Immature natural killer cell (primary cell): ENCODE measurements around the gene NTNG1. TPM values are rescaled to one million over a fixed set of nuclear protein-coding genes. Genes with fewer than 3 reads are reported as not detected.
"Not testable (repeated sequence)": the region's sequence is repeated elsewhere in the genome, so short reads cannot be mapped to it uniquely, and the experiment has no call there.

Experiments used
- DNase-seq, 3 donors: peaks; one replicate each; pipeline ENCODE4 v3.0.0; 2022; ENCODE audit warnings: mixed read lengths in 1 of 3
- H3K27ac Mint-ChIP-seq, 6 donors: one replicate each; pipeline ENCODE4 v1.8.0; 2020; ENCODE audit warnings: mixed read lengths in 6 of 6, mild to moderate bottlenecking in 5 of 6, inconsistent platforms in 4 of 6, moderate library complexity in 3 of 6
- H3K27me3 Mint-ChIP-seq, 3 donors: one replicate each; pipeline ENCODE4 v1.8.0; 2020 to 2021; ENCODE audit warnings: low read depth in 3 of 3, mild to moderate bottlenecking in 3 of 3, mixed read lengths in 3 of 3, moderate library complexity in 3 of 3, inconsistent platforms in 1 of 3
- H3K36me3 Mint-ChIP-seq, 3 donors: one replicate each; pipeline ENCODE4 v1.8.0; 2020; ENCODE audit warnings: mixed read lengths in 3 of 3, inconsistent platforms in 2 of 3, mild to moderate bottlenecking in 2 of 3
- H3K4me1 Mint-ChIP-seq, 2 donors: one replicate each; pipeline ENCODE4 v1.8.0; 2020; ENCODE audit warnings: inconsistent platforms in 2 of 2, mild to moderate bottlenecking in 2 of 2, mixed read lengths in 2 of 2, moderate library complexity in 1 of 2
- H3K4me3 Mint-ChIP-seq, 5 donors: one replicate each; pipeline ENCODE4 v1.8.0; 2020; ENCODE audit warnings: mild to moderate bottlenecking in 5 of 5, mixed read lengths in 5 of 5, inconsistent platforms in 3 of 5, moderate library complexity in 3 of 5
- H3K9me3 Mint-ChIP-seq, 6 donors: one replicate each; pipeline ENCODE4 v1.8.0; 2020; ENCODE audit warnings: mild to moderate bottlenecking in 6 of 6, mixed read lengths in 6 of 6, inconsistent platforms in 4 of 6, moderate library complexity in 3 of 6
- polyA plus RNA-seq, 3 donors: library from polyadenylated mRNA; unstranded; fragments of 300-500 nt; fragmentation: Illumina TruSeq; gene quantifications; one replicate each; pipeline ENCODE4 v1.2.3, GENCODE V29; 2021

The NTNG1 gene
- polyA plus RNA-seq = not detected

- H3K4me3 Mint-ChIP-seq = peak within 1 kb of the TSS; percentile 72 to 84 (median 81)
- H3K4me1 Mint-ChIP-seq = peaks cover 13 to 16% of the 10 kb centered on the region in 2 donors
- peaks cover 0 to 8% (median 2%) of the 10 kb centered on the region in 6 donors for H3K9me3 Mint-ChIP-seq
- peaks cover 15 to 35% (median 23%) of the 10 kb centered on the region in 3 donors for H3K27me3 Mint-ChIP-seq
- no peak for DNase-seq
- no peak within 1 kb of the TSS for H3K27ac Mint-ChIP-seq
- peaks cover 0 to 4% (median 0%) of the 10 kb centered on the region in 3 donors for H3K36me3 Mint-ChIP-seq
Measured at GRCh38 chr1:107140703-107141490, at the start of gene NTNG1. Gene NTNG1, plus strand, starts transcription at chr1:107141039.

- Mint-ChIP-seq H3K27ac (no peak overlapping the region), H3K9me3 (peaks cover 0 to 8% (median 1%) of the 10 kb centered on the region in 6 donors), H3K36me3 (no peaks in the 10 kb centered on the region), H3K4me3 (no peak overlapping the region), H3K27me3 (peaks cover 2 to 5% (median 3%) of the 10 kb centered on the region in 3 donors), H3K4me1 (no peaks in the 10 kb centered on the region)
- no peak for DNase-seq
Measured at GRCh38 chr1:107091418-107091817, 49.4 kb upstream of the NTNG1 start.

- H3K9me3 Mint-ChIP-seq, DNase-seq, H3K4me3 Mint-ChIP-seq, H3K36me3 Mint-ChIP-seq, H3K27me3 Mint-ChIP-seq, H3K4me1 Mint-ChIP-seq, H3K27ac Mint-ChIP-seq: not testable (repeated sequence)
Measured at GRCh38 chr1:107093395-107093794, 47.4 kb upstream of the NTNG1 start.

- Mint-ChIP-seq H3K36me3 (no peaks in the 10 kb centered on the region), H3K4me1 (no peaks in the 10 kb centered on the region), H3K9me3 (peaks cover 0 to 6% (median 0%) of the 10 kb centered on the region in 6 donors), H3K27ac (no peak overlapping the region), H3K4me3 (no peak overlapping the region), H3K27me3 (peaks cover 2 to 6% (median 3%) of the 10 kb centered on the region in 3 donors)
- no peak for DNase-seq
Measured at GRCh38 chr1:107095647-107096046, 45.2 kb upstream of the NTNG1 start.

- no peaks in the 10 kb centered on the region for H3K36me3 Mint-ChIP-seq
- DNase-seq = no peak
- H3K4me1 Mint-ChIP-seq = no peaks in the 10 kb centered on the region
- no peak overlapping the region for H3K4me3 Mint-ChIP-seq
- peaks cover 0 to 4% (median 0%) of the 10 kb centered on the region in 6 donors for H3K9me3 Mint-ChIP-seq
- peaks cover 3 to 6% (median 3%) of the 10 kb centered on the region in 3 donors for H3K27me3 Mint-ChIP-seq
- H3K27ac Mint-ChIP-seq = no peak overlapping the region
Measured at GRCh38 chr1:107096690-107097089, 44.1 kb upstream of the NTNG1 start.

- Mint-ChIP-seq H3K9me3 (peaks cover 0 to 4% (median 0%) of the 10 kb centered on the region in 6 donors), H3K27me3 (peaks cover 2 to 4% (median 3%) of the 10 kb centered on the region in 3 donors), H3K27ac (no peak overlapping the region), H3K36me3 (no peaks in the 10 kb centered on the region), H3K4me3 (no peak overlapping the region), H3K4me1 (no peaks in the 10 kb centered on the region)
- no peak for DNase-seq
Measured at GRCh38 chr1:107098961-107099360, 41.9 kb upstream of the NTNG1 start.

GRCh38 chr1:107100331-107100984 is 40.4 kb upstream of the NTNG1 start:
- Mint-ChIP-seq H3K27me3 (peaks cover 1 to 5% (median 4%) of the 10 kb centered on the region in 3 donors), H3K4me1 (no peaks in the 10 kb centered on the region), H3K4me3 (no peak overlapping the region), H3K27ac (no peak overlapping the region), H3K36me3 (no peaks in the 10 kb centered on the region), H3K9me3 (no peaks in the 10 kb centered on the region)
- no peak for DNase-seq

GRCh38 chr1:107105914-107106313 is 34.9 kb upstream of the NTNG1 start:
- peaks cover 0 to 2% (median 2%) of the 10 kb centered on the region in 3 donors for H3K27me3 Mint-ChIP-seq
- H3K27ac Mint-ChIP-seq = no peak overlapping the region
- no peaks in the 10 kb centered on the region for H3K4me1 Mint-ChIP-seq
- H3K4me3 Mint-ChIP-seq = no peak overlapping the region
- no peaks in the 10 kb centered on the region for H3K36me3 Mint-ChIP-seq
- no peak for DNase-seq
- peaks cover 0 to 3% (median 0%) of the 10 kb centered on the region in 6 donors for H3K9me3 Mint-ChIP-seq

GRCh38 chr1:107110326-107110725 is 30.5 kb upstream of the NTNG1 start:
- no peak for DNase-seq
- H3K9me3 Mint-ChIP-seq = peaks cover 0 to 5% (median 0%) of the 10 kb centered on the region in 6 donors
- no peak overlapping the region for H3K4me3 Mint-ChIP-seq
- no peak overlapping the region for H3K27ac Mint-ChIP-seq
- no peaks in the 10 kb centered on the region for H3K4me1 Mint-ChIP-seq
- H3K27me3 Mint-ChIP-seq = peaks cover 0 to 3% (median 2%) of the 10 kb centered on the region in 3 donors
- H3K36me3 Mint-ChIP-seq = no peaks in the 10 kb centered on the region

GRCh38 chr1:107116306-107116790 is 24.5 kb upstream of the NTNG1 start:
- Mint-ChIP-seq H3K4me1 (no peaks in the 10 kb centered on the region), H3K27ac (no peak overlapping the region), H3K36me3 (no peaks in the 10 kb centered on the region), H3K4me3 (no peak overlapping the region), H3K9me3 (peaks cover 0 to 4% (median 0%) of the 10 kb centered on the region in 6 donors), H3K27me3 (peaks cover 0 to 2% (median 2%) of the 10 kb centered on the region in 3 donors)
- no peak for DNase-seq

GRCh38 chr1:107122225-107122624 is 18.6 kb upstream of the NTNG1 start:
- H3K4me1 Mint-ChIP-seq = no peaks in the 10 kb centered on the region
- no peaks in the 10 kb centered on the region for H3K36me3 Mint-ChIP-seq
- H3K27ac Mint-ChIP-seq = no peak overlapping the region
- no peak for DNase-seq
- peaks cover 0 to 3% (median 2%) of the 10 kb centered on the region in 3 donors for H3K27me3 Mint-ChIP-seq
- H3K4me3 Mint-ChIP-seq = no peak overlapping the region
- peaks cover 0 to 2% (median 0%) of the 10 kb centered on the region in 6 donors for H3K9me3 Mint-ChIP-seq

GRCh38 chr1:107123741-107124140 is 17.1 kb upstream of the NTNG1 start:
- Mint-ChIP-seq H3K4me1 (no peaks in the 10 kb centered on the region), H3K36me3 (no peaks in the 10 kb centered on the region), H3K27ac (no peak overlapping the region), H3K9me3 (no peaks in the 10 kb centered on the region), H3K4me3 (no peak overlapping the region), H3K27me3 (peaks cover 0 to 5% (median 2%) of the 10 kb centered on the region in 3 donors)
- DNase-seq = no peak

GRCh38 chr1:107124694-107125093 is 16.1 kb upstream of the NTNG1 start:
- H3K36me3 Mint-ChIP-seq = no peaks in the 10 kb centered on the region
- no peak overlapping the region for H3K27ac Mint-ChIP-seq
- H3K27me3 Mint-ChIP-seq = peaks cover 2 to 5% (median 2%) of the 10 kb centered on the region in 3 donors
- H3K9me3 Mint-ChIP-seq = no peaks in the 10 kb centered on the region
- DNase-seq = no peak
- H3K4me1 Mint-ChIP-seq = no peaks in the 10 kb centered on the region
- H3K4me3 Mint-ChIP-seq = no peak overlapping the region

- no peaks in the 10 kb centered on the region for H3K36me3 Mint-ChIP-seq
- no peaks in the 10 kb centered on the region for H3K4me1 Mint-ChIP-seq
- H3K9me3 Mint-ChIP-seq = peaks cover 0 to 4% (median under 1%) of the 10 kb centered on the region in 6 donors
- no peak overlapping the region for H3K4me3 Mint-ChIP-seq
- H3K27me3 Mint-ChIP-seq = peaks cover 2 to 8% (median 2%) of the 10 kb centered on the region in 3 donors
- H3K27ac Mint-ChIP-seq = no peak overlapping the region
- DNase-seq = no peak
Measured at GRCh38 chr1:107132195-107132594, 8.6 kb upstream of the NTNG1 start.
